Cardiac fibroblast (primary cell): ENCODE data around the gene TUBB4B.

Experiments
- DNase-seq, 2 donors: peaks; one replicate each; pipeline versions ENCODE4 v3.0.0 to v3.0.0-alpha.2; 2010; ENCODE audit warnings: low read depth in 2 of 2
- H3K4me3 ChIP-seq, 2 donors: replicated peaks in 1 of 2; 1 replicate in 1 of 2; 2 replicates in 1 of 2; pipeline ENCODE4 v1.5.1; 2011; ENCODE audit warnings: low read depth in 2 of 2, low read length in 2 of 2, mild to moderate bottlenecking in 2 of 2, moderate library complexity in 1 of 2
- TF ChIP-seq, protein P1 (sequence below): IDR thresholded peaks from one replicate; pipeline ENCODE4 v1.5.1; 2011; ENCODE audit warnings: low read depth, mild to moderate bottlenecking, low read length, inconsistent platforms

TUBB4B gene

DNA sequence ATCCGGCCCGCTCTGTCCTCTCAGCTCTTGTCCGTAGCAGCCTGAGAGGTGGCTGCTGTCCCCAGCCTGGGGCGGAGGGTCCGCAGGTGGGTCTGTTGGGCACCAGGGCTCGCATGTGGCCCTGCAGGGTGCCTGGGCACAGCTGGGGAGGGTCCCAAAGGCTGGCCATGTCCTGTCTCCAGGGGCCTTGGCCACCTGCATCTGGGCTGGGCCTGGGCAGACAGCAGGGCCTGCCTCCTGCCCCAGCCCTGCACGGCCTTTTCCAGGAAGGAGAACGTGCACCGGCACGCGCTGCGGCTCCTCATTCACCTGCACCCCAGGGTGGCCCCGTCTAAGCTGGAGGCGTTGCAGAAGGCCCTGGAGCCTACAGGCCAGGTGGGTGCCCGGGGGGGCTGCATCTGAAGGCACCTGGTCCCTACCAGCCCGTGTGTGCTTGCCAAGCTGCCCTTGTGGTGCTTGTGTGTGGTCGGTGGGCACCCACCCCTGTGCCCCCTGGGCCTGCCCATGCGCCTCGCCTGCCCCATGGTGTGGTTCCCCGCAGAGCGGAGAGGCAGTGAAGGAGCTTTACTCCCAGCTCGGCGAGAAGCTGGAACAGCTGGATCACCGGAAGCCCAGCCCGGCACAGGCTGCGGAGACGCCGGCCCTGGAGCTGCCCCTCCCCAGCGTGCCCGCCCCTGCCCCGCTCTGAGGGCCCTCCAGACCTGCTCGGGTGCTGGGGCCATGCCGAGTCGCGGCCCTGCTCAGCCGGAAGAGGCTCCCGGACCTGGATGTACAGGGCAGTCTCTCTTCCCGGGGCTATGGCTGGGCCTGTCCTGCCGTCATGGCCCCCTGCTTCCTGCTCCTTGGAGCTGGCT lies 31.4 kb downstream of the TUBB4B start:
- TF ChIP-seq, protein P1, sequence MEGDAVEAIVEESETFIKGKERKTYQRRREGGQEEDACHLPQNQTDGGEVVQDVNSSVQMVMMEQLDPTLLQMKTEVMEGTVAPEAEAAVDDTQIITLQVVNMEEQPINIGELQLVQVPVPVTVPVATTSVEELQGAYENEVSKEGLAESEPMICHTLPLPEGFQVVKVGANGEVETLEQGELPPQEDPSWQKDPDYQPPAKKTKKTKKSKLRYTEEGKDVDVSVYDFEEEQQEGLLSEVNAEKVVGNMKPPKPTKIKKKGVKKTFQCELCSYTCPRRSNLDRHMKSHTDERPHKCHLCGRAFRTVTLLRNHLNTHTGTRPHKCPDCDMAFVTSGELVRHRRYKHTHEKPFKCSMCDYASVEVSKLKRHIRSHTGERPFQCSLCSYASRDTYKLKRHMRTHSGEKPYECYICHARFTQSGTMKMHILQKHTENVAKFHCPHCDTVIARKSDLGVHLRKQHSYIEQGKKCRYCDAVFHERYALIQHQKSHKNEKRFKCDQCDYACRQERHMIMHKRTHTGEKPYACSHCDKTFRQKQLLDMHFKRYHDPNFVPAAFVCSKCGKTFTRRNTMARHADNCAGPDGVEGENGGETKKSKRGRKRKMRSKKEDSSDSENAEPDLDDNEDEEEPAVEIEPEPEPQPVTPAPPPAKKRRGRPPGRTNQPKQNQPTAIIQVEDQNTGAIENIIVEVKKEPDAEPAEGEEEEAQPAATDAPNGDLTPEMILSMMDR: no peak
- DNase-seq: no peak
- no peak overlapping the region for H3K4me3 ChIP-seq

DNA sequence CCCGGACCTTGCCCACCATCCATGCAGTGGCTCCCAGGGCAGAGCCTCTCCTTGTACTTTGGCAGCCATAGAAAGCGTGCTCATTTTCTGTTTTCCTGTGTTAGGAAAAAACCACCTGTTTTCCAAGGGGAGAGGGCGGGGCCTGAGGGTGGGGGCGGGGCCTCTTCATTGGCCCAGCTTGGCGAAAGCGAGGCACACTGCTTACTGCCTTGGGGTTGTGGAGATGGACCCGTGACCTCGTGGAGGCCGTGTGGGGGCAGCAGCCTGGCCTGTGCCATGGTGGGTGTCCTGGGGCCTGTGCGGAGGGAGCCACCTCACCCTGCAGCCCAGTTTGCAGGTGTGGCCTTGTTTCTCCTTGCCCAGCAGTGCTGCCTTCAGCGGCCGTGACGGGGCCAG lies 32.0 kb downstream of the TUBB4B start:
- TF ChIP-seq, protein P1: no peak
- DNase-seq: no peak
- H3K4me3 ChIP-seq: no peak overlapping the region

DNA sequence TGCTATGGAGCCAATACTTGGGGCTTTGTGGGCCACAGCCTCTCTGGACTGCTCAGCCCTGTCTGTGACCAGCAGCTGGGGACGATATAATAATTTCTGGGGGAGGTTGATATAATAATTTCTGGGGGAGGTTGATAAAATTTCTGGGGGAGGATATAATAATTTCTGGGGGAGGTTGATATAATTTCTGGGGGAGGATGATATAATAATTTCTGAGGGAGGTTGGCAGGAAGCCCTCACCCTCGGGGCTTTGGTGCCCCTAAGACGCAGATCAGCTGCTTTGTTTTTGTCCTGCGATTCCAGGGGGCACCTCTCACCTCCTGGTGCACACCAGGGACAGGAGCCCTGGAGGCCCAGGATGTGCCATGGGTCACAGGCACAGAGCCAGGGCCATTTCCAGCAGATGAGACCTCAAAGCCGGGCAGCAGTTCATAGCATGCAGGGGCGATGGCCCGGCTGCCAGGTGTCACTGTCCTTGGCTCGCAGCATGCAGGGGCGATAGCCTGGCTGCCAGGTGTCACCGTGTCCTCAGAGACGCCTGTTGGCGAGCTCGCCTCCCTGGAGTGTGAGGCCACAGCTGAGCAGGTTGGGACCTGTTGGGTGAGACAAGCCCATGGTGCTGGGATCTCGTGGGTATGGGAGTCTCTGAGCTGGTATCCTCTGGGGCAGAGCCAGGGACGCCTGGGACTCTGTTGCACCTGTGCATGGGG lies 32.7 kb downstream of the TUBB4B start:
- TF ChIP-seq, protein P1: no peak
- H3K4me3 ChIP-seq: no peak overlapping the region
- no peak for DNase-seq

DNA sequence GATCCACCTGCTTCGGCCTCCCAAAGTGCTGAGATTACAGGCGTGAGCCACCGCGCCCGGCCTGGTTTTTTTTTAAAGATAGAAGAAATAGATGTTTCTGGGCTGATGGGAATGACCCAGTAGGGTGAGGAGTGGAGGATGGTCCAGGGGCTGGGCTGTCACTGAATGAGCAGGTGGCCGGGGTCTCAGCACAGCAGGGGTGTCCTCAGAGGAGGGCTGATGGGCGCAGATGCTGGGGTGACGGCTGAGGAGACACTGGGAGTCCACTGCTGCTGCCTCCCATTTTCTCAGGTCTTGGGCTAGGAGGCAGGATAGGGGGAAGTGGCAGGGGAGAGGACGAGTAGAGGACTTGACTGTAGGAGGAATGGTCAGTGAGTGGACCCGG lies 34.1 kb downstream of the TUBB4B start:
- TF ChIP-seq, protein P1: no peak
- H3K4me3 ChIP-seq: no peak overlapping the region
- no peak for DNase-seq

DNA sequence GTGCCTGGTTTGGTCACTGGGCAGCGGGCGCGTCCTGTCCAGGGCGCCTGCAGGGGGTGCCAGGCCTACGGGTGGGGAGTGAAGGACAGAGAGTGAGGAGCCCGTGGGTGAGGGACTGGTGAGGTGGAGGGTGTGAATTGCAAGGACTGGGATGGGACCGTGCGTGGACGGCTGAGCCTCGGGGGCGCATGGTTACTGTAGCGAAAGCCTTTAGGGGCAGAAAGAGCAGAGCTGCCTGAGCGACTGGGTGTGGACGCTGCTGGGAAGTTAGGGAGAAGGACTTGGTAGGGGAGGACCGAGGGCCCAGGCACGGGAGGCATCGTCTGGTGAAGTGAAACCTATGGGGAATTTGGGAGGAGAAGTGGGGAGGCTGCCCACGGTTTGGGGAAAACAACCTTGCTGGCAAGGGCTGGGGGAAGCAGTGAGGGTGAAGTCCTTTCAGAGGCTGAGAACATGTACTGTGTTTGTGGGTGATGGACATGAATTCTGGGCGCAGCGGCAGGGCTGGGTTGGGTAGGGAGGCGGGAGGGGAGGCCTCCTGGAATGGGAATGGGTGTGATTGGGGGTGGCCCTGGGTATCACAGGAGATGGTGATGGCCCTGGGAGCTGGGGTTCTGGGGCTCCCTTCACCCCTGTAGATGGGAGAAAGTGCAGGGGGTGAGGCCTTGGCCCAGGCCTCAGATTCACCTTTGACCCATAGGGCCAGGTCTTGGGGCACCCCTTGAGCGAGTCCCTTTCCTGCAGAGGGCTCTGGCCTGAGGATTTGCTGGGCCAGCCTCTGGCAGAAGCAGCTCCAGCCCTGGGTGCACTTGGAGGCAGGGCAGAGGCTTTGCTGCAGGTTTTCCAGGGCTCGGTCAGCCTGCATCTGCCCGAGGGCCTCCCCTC lies 34.7 kb downstream of the TUBB4B start:
- no peak overlapping the region for H3K4me3 ChIP-seq
- TF ChIP-seq, protein P1: no peak
- no peak for DNase-seq

DNA sequence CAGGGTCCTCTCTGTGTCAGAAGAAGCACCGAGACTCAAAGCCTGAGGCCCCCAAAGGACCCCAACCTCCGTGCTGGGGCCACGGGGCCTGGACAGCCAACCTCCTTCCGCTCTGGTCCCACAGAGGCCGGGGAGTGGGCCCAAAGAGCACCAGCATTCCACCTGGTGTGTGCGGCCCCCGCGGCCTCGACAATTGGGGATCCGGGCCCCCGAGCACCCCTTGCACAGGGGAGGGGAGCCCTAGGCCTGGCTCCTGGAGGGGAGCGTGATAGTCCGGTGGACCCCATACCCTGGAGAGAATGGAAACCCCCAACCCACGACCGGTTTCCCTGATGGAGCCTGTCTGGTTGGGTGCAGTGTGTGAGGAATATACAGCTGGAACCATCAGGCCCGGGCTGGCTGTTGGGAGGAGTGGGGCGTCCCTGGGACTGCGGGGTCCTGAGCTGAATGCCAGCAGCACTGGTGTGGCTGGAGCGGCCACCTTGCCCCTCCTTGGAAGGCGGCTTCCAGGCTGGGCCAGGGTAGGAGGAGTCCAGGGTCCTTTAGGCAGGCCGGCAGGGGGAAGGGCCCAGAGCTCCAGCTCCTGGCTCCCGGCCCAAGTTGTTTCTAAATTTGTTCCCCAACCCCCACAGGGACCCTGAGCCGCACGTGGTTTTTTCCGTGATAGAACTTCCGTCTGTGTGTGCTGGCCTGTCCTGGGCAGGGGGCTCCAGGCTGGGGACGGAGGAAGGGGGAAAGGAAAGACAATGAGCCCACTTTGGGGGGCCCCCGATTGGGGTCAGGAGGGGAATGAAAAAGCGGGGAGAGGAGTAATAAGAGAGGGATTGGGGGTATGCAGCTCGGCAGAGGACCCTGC lies 35.6 kb downstream of the TUBB4B start:
- TF ChIP-seq, protein P1: no peak
- DNase-seq: peak; percentile 72 to 87
- H3K4me3 ChIP-seq: peak overlapping the region; percentile 61 to 64
